Ovary (tissue), 3 donors: ENCODE results near the gene MOB3B.

Experiments used
- CTCF ChIP-seq, 3 donors: fragments of 450-650 bp in 2 of 3; fragments of 200-600 bp in 1 of 3; IDR thresholded peaks; one replicate each; pipeline versions ENCODE4 v1.5.1 to v1.8.0; 2016 to 2022; ENCODE audit warnings: antibody characterized with exemption in 3 of 3, mild to moderate bottlenecking in 1 of 3
- EP300 ChIP-seq: sonication (generic); formaldehyde crosslinking; IDR thresholded peaks from one replicate; pipeline ENCODE4 v1.6.1; 2017; ENCODE audit warnings: antibody characterized with exemption
- POLR2A ChIP-seq: fragments of 450-650 bp; IDR thresholded peaks from one replicate; pipeline ENCODE4 v1.6.1; 2017; ENCODE audit warnings: antibody characterized with exemption, mild to moderate bottlenecking, moderate library complexity
- donor health status: DM: no; HTN: no; CAD: no.

- TF ChIP-seq CTCF (IDR thresholded peaks at IDR 0.05) (no peak), POLR2A (no peak), EP300 (no peak)
These were observed 250.0 kb downstream of the MOB3B start for GRCh38 chr9:27279611-27280010.
